ENCODE results near the gene AUTS2.
"Not testable (repeated sequence)": the region's sequence is repeated elsewhere in the genome, so short reads cannot be mapped to it uniquely, and the experiment has no call there.

The AUTS2 gene

GRCh38 chr7:70344726-70345125, 746.5 kb downstream of the AUTS2 start:
- DNase-seq: no peak

- no peak for DNase-seq
Observed at GRCh38 chr7:70346844-70347462, 748.7 kb downstream of the AUTS2 start.

DNA sequence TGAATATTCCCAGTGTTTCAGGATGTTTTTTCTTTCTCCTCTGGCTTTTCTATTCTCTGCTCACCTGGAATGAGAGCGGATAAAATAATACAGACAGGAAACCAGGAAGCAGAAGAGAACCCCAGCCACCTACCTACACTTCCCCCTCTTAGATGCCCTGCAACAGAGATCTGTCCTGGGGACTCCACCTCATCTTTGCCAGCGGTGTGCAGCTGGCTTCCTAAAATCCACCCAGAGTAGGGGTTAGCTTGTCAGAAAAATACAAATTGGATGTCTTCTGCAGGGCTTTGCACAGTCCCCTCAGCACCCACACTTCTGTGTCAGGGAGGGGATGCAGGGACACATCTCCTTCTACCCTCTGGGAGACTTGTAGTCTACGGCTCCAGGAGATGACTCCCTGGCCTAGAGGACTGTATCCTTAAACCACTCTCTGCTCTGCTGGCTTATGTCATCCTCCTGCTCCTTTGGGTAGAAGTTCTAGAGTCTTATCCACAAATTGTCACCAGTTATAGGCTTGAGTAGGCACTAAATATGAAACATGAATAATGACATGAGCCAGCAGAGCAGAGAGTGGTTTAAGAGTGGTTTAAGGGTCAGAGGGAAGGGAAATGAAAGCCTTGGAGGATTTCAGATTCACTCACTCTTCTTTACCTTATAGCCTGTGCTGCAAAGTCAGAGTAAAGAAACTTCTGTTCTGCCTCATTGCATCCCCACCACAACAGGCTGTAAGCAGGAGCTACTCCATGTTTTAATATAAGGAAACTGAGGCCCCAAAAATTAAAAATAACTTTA, 749.4 kb downstream of the AUTS2 start:
- DNase-seq: no peak

DNA sequence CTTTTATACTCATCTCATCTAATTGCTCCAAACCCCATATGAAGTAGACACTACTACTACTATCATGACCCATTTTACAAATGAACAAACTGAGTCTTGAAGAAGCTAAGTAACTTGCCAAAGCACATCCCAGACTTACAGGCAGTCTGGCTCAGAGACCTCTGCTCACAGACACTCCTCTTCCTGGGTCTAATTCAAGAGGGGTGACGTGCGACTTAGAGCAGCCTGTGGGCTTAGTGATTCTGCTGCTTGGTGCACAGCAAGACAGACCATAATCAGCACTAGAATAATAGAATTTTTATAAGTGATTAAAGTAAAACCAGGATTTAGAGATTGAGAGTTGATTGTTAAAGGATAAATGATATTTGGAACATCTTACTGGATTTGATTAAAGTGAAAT, 750.8 kb downstream of the AUTS2 start:
- DNase-seq: no peak

DNA sequence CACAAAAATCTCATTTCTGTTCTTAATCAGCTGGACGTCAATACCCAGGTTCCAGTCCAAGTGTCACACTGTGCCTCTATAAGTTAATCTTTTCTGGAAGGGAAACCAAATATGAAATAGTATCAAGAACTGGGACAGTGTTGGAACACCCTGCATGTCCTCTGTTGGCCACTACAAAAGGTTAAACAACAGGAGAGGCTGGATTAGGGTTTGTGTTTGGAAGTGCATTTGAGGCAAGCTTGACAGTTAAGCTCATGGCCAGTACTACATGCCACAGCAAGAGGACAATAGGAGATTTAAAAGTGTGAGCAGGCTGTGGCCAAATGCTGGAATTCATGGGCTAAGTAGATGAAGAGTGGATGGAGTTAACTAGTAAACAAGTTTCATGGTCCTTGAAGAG, 751.5 kb downstream of the AUTS2 start:
- no peak for DNase-seq

DNA sequence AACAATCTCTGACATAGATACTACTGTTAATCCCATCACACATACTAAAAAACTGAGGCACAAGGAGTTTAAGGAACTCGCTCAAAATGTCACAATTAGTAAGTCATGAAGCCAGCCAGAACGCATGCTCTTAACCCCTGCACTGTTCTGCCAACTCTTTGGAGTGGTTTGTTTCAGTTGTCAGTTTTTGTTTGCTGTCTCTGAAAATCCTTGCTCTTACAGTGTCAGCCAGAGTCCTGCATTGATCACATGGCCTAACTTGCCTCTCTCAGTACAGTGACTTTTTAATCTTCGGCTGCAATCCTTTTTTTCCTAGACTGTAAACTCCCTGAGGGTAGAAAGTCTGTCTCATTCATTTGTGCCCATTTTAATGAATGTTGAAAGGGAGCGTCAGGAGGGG, 753.8 kb downstream of the AUTS2 start:
- DNase-seq: no peak

GRCh38 chr7:70352906-70353305, 754.6 kb downstream of the AUTS2 start:
- DNase-seq: peak; percentile 15

GRCh38 chr7:70353330-70353945, 755.2 kb downstream of the AUTS2 start:
- DNase-seq: peak; percentile 83

DNA sequence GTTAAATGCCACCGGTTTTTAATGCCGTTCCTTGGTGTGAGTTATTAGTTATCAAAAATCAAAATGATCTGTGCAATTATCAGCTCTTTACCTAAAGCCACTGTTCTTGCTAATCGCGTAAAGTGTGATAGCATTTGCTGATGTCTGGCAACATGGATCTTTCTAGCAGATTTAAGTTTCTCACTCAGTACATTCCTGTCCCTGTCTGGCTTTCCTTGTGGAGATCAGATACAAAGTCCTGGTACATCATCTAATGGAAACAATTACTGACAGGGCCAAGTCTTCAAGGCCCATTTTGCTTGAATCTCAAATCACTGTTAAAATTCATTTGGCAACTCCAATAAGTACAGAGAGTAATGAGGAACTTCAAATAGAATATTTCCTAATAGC, 755.7 kb downstream of the AUTS2 start:
- no peak for DNase-seq

DNA sequence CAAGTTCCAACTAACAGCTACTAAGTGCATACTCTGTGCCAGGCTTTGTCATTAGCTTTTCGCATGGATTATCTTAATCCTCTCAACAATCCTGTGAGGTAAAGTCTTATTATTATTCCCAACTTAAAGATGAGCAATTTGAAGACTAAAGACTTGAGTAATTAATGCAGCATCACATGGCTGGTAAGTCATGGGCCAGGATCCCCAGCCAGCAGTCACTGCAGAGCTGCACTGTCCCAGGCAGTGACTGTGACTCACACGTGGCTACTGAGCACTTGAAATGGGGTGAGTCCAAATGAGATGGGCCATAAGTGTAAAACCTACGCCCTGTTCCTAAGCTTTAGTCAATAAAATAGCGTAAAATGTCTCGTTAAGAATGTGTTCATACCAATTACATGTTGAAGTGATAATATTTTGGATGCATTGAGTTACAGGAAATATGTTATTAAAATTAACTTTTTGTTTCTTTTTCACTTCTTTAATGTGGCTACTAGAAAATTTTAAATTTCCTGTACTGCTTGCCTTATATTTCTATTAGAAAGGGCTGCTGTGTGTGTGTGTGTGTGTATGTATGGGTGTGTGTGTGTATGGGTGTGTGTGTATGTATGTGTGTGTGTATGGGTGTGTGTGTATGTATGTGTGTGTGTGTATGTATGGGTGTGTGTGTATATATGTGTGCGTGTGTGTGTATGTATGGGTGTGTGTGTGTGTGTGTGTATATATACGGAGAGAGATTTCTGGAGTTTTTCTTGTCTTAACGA, 756.3 kb downstream of the AUTS2 start:
- no peak for DNase-seq

DNA sequence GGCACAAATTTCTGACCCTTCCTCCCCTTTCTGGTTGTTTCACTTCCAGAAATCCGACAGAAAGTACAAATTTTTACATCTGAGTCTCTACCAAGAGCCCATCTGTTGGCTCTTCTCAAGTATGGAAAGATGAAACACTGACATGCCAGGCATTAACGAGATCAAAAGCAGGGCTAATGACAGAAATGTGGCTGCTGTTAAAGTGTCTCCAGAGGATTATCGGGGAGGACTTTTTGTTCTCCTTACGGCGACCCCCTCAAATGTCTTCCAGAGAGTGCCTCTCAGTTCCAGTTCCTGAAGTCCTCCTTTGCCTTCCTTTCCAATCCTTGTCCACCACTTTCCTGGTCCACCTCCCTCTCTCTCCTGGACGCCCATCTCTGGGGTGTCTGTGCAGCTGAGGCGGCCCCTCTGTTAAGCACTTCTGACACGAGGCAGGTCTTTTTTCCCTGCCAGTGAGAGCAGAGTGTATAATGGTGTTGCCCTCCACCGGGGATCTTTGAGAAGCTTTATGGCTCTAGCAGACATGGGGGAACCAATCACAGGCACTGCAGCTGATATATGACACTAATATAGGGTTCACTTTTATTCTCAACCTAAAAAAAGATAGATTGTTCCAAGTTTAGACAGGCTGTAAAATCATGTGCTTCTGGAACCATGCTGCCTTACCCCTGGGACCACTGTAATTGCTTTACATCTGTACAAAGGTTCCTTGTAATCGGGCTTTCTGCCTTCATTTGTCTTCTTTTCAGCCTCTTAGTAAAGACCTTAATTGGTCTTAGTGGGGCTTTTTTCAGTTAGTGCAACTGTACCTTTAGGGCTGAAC, 757.1 kb downstream of the AUTS2 start:
- peak; percentile 87 for DNase-seq

GRCh38 chr7:70356085-70356786, 758.0 kb downstream of the AUTS2 start:
- peak; percentile 58 for DNase-seq

- DNase-seq: no peak
Observed at GRCh38 chr7:70356787-70357328, 758.6 kb downstream of the AUTS2 start.

DNA sequence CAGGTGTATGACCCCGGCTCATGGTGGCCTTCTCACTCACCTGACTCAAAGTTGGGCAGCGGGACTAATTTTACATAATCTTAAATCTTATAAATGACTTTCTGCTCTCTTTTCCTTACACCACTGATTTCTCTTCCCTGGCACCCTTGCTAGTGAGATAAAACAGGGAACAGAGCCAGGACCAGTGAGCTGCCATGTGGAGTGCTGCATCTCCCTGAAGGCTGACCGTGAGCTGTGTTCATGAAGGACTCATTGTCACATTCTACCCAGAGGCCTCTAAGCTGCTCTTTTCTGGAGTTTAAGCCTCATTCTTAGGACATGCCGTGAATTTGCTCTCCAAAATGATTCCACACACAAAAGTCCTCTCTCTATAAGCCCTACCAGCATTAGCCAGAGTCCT, 762.3 kb downstream of the AUTS2 start:
- DNase-seq: no peak

GRCh38 chr7:70361821-70362220, 763.5 kb downstream of the AUTS2 start:
- DNase-seq: no peak

DNA sequence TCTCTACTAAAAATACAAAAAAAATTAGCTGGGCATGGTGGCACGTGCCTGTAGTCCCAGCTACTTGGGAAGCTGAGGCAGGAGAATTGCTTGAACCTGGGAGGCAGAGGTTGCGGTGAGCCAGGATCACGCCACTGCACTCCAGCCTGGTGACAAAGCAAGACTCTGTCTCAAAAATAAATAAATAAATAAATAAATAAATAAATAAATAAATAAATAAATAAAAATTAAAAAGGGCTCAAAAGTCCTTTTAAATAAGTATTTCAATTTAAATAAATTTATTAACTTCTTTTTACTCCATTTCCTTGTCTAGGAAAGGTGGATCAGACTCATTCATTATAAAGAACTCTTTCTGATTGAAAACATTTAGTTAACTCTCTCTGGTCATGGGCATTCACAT, 766.1 kb downstream of the AUTS2 start:
- DNase-seq: not testable (repeated sequence)

GRCh38 chr7:70371652-70372051, 773.4 kb downstream of the AUTS2 start:
- DNase-seq: no peak

- no peak for DNase-seq
Observed at GRCh38 chr7:70372768-70373515, 774.7 kb downstream of the AUTS2 start.

DNA sequence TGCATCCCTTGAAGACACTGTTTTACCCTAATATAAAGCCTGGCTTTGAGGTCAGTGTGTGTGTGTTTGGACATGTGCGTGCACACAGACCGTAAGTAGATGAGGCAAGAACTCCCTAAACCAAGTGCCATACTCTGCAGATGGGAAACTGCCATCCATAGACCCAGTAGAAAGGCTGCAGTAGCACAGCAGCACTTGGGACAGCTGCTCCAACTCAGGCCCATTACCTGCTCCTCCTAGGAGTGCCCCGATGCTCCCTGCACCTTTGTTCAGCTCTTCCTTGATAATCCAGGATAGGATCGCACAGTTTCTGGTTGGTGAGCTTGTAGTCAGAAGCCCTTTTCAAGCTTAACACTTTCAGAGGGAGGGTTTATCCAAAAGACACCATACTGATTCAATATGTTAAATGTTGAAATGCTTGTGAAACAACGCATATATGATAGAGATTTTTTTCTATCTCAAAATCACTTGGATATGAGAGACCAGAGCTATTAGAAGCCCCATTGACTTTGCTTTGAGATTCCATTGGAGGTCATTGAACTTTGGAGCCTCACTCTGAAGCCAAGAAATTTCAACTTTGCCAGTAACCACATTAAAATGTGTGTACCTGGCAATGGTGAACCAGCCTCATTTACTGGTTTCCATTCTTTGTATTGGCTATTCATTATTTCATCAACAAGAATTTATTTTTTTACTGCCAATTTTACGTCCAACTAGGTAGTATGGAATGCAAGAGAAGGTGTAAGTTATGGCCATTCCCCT, 776.7 kb downstream of the AUTS2 start:
- DNase-seq: no peak

- no peak for DNase-seq
Observed at GRCh38 chr7:70376561-70377031, 778.3 kb downstream of the AUTS2 start.
